Measurements from ENCODE around the gene CTU2. TPM values are rescaled to one million over a fixed set of nuclear protein-coding genes. Genes with fewer than 3 reads are reported as not detected.

Gene CTU2
- total RNA-seq, 2 donors from 2014 or later, result 15.0 to 19.1 TPM

DNA sequence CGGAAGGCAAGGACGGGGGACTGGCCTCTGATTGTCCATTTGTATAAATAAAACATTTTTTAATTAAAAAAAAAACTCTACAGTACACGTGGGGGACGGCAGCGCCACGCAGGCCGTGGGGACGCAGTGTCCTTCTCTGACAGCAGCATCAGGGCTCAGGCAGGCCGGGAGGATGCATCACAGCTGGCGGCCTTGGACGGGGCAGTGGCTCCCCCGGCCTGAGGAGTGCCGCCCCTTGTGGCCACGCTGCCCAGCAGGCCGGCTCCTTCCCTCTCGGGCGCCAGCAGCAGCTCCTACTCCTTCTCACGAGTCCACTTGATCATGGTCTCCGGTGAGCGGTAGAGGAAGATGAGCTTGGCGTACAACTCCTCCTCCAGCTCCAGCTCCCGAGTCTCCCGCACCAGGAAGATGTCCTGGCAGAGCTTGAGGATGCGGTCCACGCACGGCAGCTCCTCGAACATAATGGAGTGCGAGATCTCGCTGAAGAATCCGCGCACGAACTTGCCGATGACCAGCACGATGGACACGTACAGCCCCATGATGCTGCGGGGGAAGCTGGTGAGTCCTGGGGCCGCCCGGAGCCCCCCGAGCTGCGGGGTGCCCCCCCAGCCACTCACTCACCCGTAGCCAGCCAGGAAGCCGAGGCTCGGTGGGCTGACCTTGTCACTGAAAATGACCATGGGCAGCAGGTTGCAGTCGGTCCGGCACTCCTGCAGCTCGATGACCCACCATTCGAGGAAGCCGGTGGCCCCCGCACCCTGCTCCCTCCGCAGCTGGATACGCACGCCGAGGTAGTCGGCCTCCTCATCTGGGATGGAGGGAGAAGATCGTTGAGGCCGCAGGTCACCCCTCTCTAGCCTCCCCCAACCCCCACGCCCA, 9.2 kb downstream of the CTU2 start:
- no peaks in the 10 kb centered on the region for H3K9me3 ChIP-seq
- intact Hi-C loops (cut with DNase I), result no loop called here
- peaks cover 19 to 30% of the 10 kb centered on the region in 2 donors for H3K36me3 ChIP-seq
- H3K4me1 ChIP-seq (replicated peaks), result no peaks in the 10 kb centered on the region
- H3K4me3 ChIP-seq, result no peak overlapping the region
- no peak for DNase-seq (ENCODE audit: low spot score)
- no peaks in the 10 kb centered on the region for H3K27me3 ChIP-seq (replicated peaks; ENCODE audit: insufficient read depth)
- 83% methylated on average over 48 of the region's 57 CpGs for WGBS
- H3K27ac ChIP-seq, result no peak overlapping the region
- TF ChIP-seq POLR2A (IDR thresholded peaks at IDR 0.05), result no peak
- peak; percentile 7 for TF ChIP-seq POLR2AphosphoS5 (IDR thresholded peaks at IDR 0.05)
- TF ChIP-seq, protein P1, sequence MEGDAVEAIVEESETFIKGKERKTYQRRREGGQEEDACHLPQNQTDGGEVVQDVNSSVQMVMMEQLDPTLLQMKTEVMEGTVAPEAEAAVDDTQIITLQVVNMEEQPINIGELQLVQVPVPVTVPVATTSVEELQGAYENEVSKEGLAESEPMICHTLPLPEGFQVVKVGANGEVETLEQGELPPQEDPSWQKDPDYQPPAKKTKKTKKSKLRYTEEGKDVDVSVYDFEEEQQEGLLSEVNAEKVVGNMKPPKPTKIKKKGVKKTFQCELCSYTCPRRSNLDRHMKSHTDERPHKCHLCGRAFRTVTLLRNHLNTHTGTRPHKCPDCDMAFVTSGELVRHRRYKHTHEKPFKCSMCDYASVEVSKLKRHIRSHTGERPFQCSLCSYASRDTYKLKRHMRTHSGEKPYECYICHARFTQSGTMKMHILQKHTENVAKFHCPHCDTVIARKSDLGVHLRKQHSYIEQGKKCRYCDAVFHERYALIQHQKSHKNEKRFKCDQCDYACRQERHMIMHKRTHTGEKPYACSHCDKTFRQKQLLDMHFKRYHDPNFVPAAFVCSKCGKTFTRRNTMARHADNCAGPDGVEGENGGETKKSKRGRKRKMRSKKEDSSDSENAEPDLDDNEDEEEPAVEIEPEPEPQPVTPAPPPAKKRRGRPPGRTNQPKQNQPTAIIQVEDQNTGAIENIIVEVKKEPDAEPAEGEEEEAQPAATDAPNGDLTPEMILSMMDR (IDR thresholded peaks at IDR 0.05), result no peak

DNA sequence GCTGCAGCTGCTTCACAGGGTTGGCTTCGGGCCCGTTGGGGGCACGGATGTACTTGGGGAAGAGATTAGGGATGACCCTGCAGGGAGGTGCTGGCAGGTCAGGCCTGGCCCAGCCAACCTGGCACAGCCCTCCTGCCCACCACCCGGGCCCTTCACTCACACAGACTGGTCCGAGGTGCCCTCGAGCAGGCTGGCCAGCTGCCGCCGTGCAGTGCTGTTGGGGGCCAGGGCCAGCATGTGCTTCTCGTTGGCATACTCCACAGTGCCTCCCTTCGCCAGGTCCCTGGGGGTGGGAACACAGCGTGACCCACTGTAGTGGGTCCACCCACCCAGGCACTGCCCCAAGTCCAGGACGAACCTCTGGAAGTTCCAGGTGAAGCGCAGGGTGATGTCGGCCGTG, 9.9 kb downstream of the CTU2 start:
- Histone ChIP-seq H3K9me3 (no peaks in the 10 kb centered on the region), H3K36me3 (peaks cover 24 to 31% of the 10 kb centered on the region in 2 donors), H3K27me3 (replicated peaks; ENCODE audit: insufficient read depth) (no peaks in the 10 kb centered on the region), H3K4me3 (no peak overlapping the region), H3K27ac (no peak overlapping the region), H3K4me1 (replicated peaks) (no peaks in the 10 kb centered on the region)
- TF ChIP-seq POLR2A (IDR thresholded peaks at IDR 0.05) (no peak), POLR2AphosphoS5 (IDR thresholded peaks at IDR 0.05) (no peak)
- TF ChIP-seq, protein P1 (IDR thresholded peaks at IDR 0.05), result no peak
- DNase-seq (ENCODE audit: low spot score), result no peak
- intact Hi-C loops (cut with DNase I), result no loop called here
- 86% methylated on average over 11 of the region's 15 CpGs for WGBS

DNA sequence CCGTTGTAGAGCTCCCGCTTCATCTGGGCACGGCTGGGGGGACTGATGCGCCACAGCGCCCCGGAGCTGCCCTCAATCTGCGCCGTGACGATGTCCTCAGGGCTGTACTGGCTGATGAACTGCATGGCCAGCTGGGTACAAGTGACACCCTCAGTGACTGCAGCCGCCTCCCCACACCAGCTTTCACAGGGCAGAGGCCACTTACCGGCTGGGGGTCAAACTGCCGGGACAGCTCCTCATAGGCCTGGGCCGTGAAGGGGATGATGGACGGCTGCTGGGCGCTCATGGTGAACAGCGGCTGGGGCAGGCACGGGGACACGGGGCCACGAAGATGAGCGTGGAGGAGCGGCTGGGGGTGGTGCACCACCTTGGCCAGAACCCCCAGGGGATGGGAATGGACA, 10.3 kb downstream of the CTU2 start:
- Histone ChIP-seq H3K27me3 (replicated peaks; ENCODE audit: insufficient read depth) (no peaks in the 10 kb centered on the region), H3K27ac (no peak overlapping the region), H3K4me3 (no peak overlapping the region), H3K9me3 (no peaks in the 10 kb centered on the region), H3K36me3 (peaks cover 26 to 35% of the 10 kb centered on the region in 2 donors), H3K4me1 (replicated peaks) (no peaks in the 10 kb centered on the region)
- DNase-seq (ENCODE audit: low spot score), result no peak
- TF ChIP-seq POLR2A (IDR thresholded peaks at IDR 0.05), result no peak
- TF ChIP-seq, protein P1 (IDR thresholded peaks at IDR 0.05), result no peak
- TF ChIP-seq POLR2AphosphoS5 (IDR thresholded peaks at IDR 0.05), result no peak
- 96% methylated on average over 12 of the region's 21 CpGs for WGBS
- intact Hi-C loops (cut with DNase I), result no loop called here

DNA sequence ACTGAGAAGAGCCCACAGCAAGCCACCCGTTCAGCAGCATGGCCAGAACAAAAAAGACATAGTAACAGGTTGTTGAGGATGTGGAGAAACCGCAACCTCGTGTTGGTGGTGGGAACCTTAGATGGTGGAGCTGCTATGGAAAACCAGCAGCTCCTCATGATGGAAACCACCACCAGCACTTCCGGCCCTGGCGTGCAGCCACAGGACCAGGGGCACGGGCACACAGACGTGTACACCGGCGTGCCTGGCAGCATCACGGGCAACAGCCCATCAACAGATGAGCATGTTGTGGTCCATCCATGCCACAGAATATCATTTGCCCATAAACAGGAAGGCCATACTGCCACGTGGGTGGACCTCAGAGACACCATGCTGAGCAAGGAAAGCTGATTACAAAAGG, 11.9 kb downstream of the CTU2 start:
- DNase-seq (ENCODE audit: low spot score), result no peak
- Histone ChIP-seq H3K4me3 (no peak overlapping the region), H3K27me3 (replicated peaks; ENCODE audit: insufficient read depth) (no peaks in the 10 kb centered on the region), H3K9me3 (no peaks in the 10 kb centered on the region), H3K4me1 (replicated peaks) (no peaks in the 10 kb centered on the region), H3K36me3 (peaks cover 29 to 51% of the 10 kb centered on the region in 2 donors), H3K27ac (no peak overlapping the region)
- intact Hi-C loops (cut with DNase I), result no loop called here
- 87% methylated on average over 11 of the region's 11 CpGs for WGBS
- TF ChIP-seq, protein P1 (IDR thresholded peaks at IDR 0.05), result no peak
- TF ChIP-seq POLR2A (IDR thresholded peaks at IDR 0.05) (no peak), POLR2AphosphoS5 (IDR thresholded peaks at IDR 0.05) (no peak)
